HFFc6 (cell line): Measurements from ENCODE around the gene DLK1. TPM values are rescaled to one million over a fixed set of nuclear protein-coding genes. Genes with fewer than 3 reads are reported as not detected.

ENCODE experiments used
- DNase-seq: peaks from one replicate; pipeline ENCODE4 v3.0.0-alpha.2; 2018
- H3K27ac Mint-ChIP-seq: 2 replicates; pipeline ENCODE4 v1.8.0; 2020; ENCODE audit warnings: mild to moderate bottlenecking, mixed read lengths
- H3K27me3 Mint-ChIP-seq: 2 replicates; pipeline ENCODE4 v1.8.0; 2021; ENCODE audit warnings: mild to moderate bottlenecking, moderate library complexity, mixed read lengths; ENCODE audit not compliant: insufficient read depth
- H3K36me3 Mint-ChIP-seq: 2 replicates; pipeline ENCODE4 v1.8.0; 2021; ENCODE audit warnings: low read depth, mixed read lengths
- H3K4me1 Mint-ChIP-seq: 2 replicates; pipeline ENCODE4 v1.8.0; 2020; ENCODE audit warnings: low read depth, mixed read lengths
- H3K4me3 Mint-ChIP-seq: 2 replicates; pipeline ENCODE4 v1.8.0; 2020; ENCODE audit warnings: mild to moderate bottlenecking, moderate library complexity, mixed read lengths
- H3K9me3 Mint-ChIP-seq: 2 replicates; pipeline ENCODE4 v1.8.0; 2020; ENCODE audit warnings: mild to moderate bottlenecking, mixed read lengths
- CTCF ChIP-seq: fragments of 200-600 bp; sonication (generic); IDR thresholded peaks from 2 replicates; pipeline ENCODE4 v1.5.0; 2021; ENCODE audit warnings: antibody characterized with exemption, mild to moderate bottlenecking
- total RNA-seq, 6 experiments: library from RNA; stranded (reverse); fragmentation: NEBNext Ultra II Directional; extraction: Animal tissue kit (Norgen Biotek cat#: 25700); gene quantifications; 2 replicates in 1 of 6; 3 replicates in 5 of 6; pipeline ENCODE4 v1.2.3, GENCODE V29; 2021

Gene DLK1
- total RNA-seq, 6 experiments from 2014 or later: not detected

GRCh38 chr14:100698066-100698465, 28.6 kb upstream of the DLK1 start:
- no peak overlapping the region for H3K27ac Mint-ChIP-seq
- no peak for TF ChIP-seq CTCF
- no peaks in the 10 kb centered on the region for H3K9me3 Mint-ChIP-seq
- peaks cover 4% of the 10 kb centered on the region for H3K27me3 Mint-ChIP-seq
- DNase-seq: no peak
- H3K4me3 Mint-ChIP-seq: no peak overlapping the region
- no peaks in the 10 kb centered on the region for H3K36me3 Mint-ChIP-seq
- peaks cover 34% of the 10 kb centered on the region for H3K4me1 Mint-ChIP-seq

- Mint-ChIP-seq H3K27me3 (peaks cover 7% of the 10 kb centered on the region), H3K4me3 (no peak overlapping the region), H3K9me3 (no peaks in the 10 kb centered on the region), H3K27ac (no peak overlapping the region), H3K36me3 (no peaks in the 10 kb centered on the region), H3K4me1 (peaks cover 26% of the 10 kb centered on the region)
- TF ChIP-seq CTCF: no peak
- DNase-seq: no peak
These were observed 27.8 kb upstream of the DLK1 start for GRCh38 chr14:100698666-100699448.

GRCh38 chr14:100701314-100701713, 25.4 kb upstream of the DLK1 start:
- Mint-ChIP-seq H3K4me3 (no peak overlapping the region), H3K4me1 (peaks cover 7% of the 10 kb centered on the region), H3K36me3 (no peaks in the 10 kb centered on the region), H3K27ac (no peak overlapping the region), H3K27me3 (peaks cover 21% of the 10 kb centered on the region), H3K9me3 (no peaks in the 10 kb centered on the region)
- no peak for DNase-seq
- no peak for TF ChIP-seq CTCF

GRCh38 chr14:100702590-100702989, 24.1 kb upstream of the DLK1 start:
- Mint-ChIP-seq H3K4me1 (no peaks in the 10 kb centered on the region), H3K9me3 (no peaks in the 10 kb centered on the region), H3K36me3 (no peaks in the 10 kb centered on the region), H3K27ac (no peak overlapping the region), H3K27me3 (peaks cover 22% of the 10 kb centered on the region), H3K4me3 (no peak overlapping the region)
- no peak for DNase-seq
- no peak for TF ChIP-seq CTCF

GRCh38 chr14:100703386-100704220, 23.1 kb upstream of the DLK1 start:
- H3K4me1 Mint-ChIP-seq: no peaks in the 10 kb centered on the region
- no peak overlapping the region for H3K4me3 Mint-ChIP-seq
- H3K9me3 Mint-ChIP-seq: no peaks in the 10 kb centered on the region
- DNase-seq: no peak
- no peak overlapping the region for H3K27ac Mint-ChIP-seq
- TF ChIP-seq CTCF: no peak
- peaks cover 22% of the 10 kb centered on the region for H3K27me3 Mint-ChIP-seq
- H3K36me3 Mint-ChIP-seq: no peaks in the 10 kb centered on the region
